CD4-positive, CD25-positive, alpha-beta regulatory T cell (primary cell): ENCODE results near the gene ACER3. TPM values are rescaled to one million over a fixed set of nuclear protein-coding genes. Genes with fewer than 3 reads are reported as not detected.

Source experiments
- ATAC-seq, 2 donors: fragments of 150-1000 bp; cut with Tn5 transposase; one replicate each; pipeline ENCODE4 v1.10.0; 2021; ENCODE audit warnings: low read depth in 2 of 2, moderate number of reproducible peaks in 2 of 2, moderate library complexity in 1 of 2
- DNase-seq, 3 donors: peaks; one replicate each; pipeline versions ENCODE4 v3.0.0 to v3.0.0-alpha.2; 2012 to 2022; ENCODE audit warnings: mixed read lengths in 1 of 3
- H3K27ac ChIP-seq: one replicate; pipeline ENCODE4 v1.7.0; 2013; ENCODE audit warnings: mild to moderate bottlenecking, low read length; ENCODE audit not compliant: insufficient read depth, poor library complexity, severe bottlenecking
- H3K27me3 ChIP-seq: one replicate; pipeline ENCODE4 v1.7.0; 2013; ENCODE audit warnings: low read length; ENCODE audit not compliant: control insufficient read depth, insufficient read depth
- H3K36me3 ChIP-seq: one replicate; pipeline ENCODE4 v1.7.0; 2013; ENCODE audit warnings: mild to moderate bottlenecking, low read length, moderate library complexity; ENCODE audit not compliant: control insufficient read depth, insufficient read depth
- H3K4me1 ChIP-seq: 2 replicates; pipeline ENCODE4 v1.7.0; 2013; ENCODE audit warnings: mild to moderate bottlenecking, low read length; ENCODE audit not compliant: insufficient read depth, control insufficient read depth, poor library complexity, severe bottlenecking
- H3K4me3 ChIP-seq: one replicate; pipeline ENCODE4 v1.7.0; 2013; ENCODE audit warnings: low read depth, mild to moderate bottlenecking, low read length, moderate library complexity
- H3K9me3 ChIP-seq, 2 experiments: 1 replicate in 1 of 2; 2 replicates in 1 of 2; pipeline ENCODE4 v1.7.0; 2013; ENCODE audit warnings: low read length in 2 of 2, mild to moderate bottlenecking in 1 of 2, moderate library complexity in 1 of 2; ENCODE audit not compliant: control insufficient read depth in 2 of 2
- H3K27ac Mint-ChIP-seq, 3 donors: one replicate each; pipeline ENCODE4 v1.8.0; 2020 to 2022; ENCODE audit warnings: mild to moderate bottlenecking in 3 of 3, mixed read lengths in 3 of 3, moderate library complexity in 2 of 3
- H3K27me3 Mint-ChIP-seq: one replicate; pipeline ENCODE4 v1.8.0; 2022; ENCODE audit warnings: mild to moderate bottlenecking, mixed read lengths
- H3K36me3 Mint-ChIP-seq: one replicate; pipeline ENCODE4 v1.8.0; 2020; ENCODE audit warnings: mixed read lengths
- H3K4me1 Mint-ChIP-seq, 4 donors: one replicate each; pipeline ENCODE4 v1.8.0; 2020 to 2022; ENCODE audit warnings: mixed read lengths in 4 of 4, mild to moderate bottlenecking in 1 of 4
- H3K4me3 Mint-ChIP-seq, 4 donors: one replicate each; pipeline ENCODE4 v1.8.0; 2020 to 2022; ENCODE audit warnings: mild to moderate bottlenecking in 4 of 4, mixed read lengths in 4 of 4, moderate library complexity in 3 of 4
- H3K9me3 Mint-ChIP-seq, 7 donors: one replicate each; pipeline ENCODE4 v1.8.0; 2020 to 2022; ENCODE audit warnings: mixed read lengths in 7 of 7, mild to moderate bottlenecking in 3 of 7, moderate library complexity in 2 of 7
- polyA plus RNA-seq, 4 donors: library from polyadenylated mRNA; unstranded; fragments of 300-500 nt; fragmentation: Illumina TruSeq; gene quantifications; one replicate each; pipeline ENCODE4 v1.2.3, GENCODE V29; 2021
- total RNA-seq: library from RNA; stranded (reverse); gene quantifications from one replicate; pipeline ENCODE4 v1.2.3, GENCODE V29; 2022

Gene ACER3
- total and polyA plus RNA-seq, 5 donors from 2014 or later: 2.6 to 11.8 (median 4.4) TPM

GRCh38 chr11:76990628-76991027, 129.9 kb downstream of the ACER3 start:
- H3K27me3 ChIP-seq: no peaks in the 10 kb centered on the region
- Mint-ChIP-seq H3K27me3 (no peaks in the 10 kb centered on the region), H3K36me3 (peaks cover 4% of the 10 kb centered on the region), H3K4me3 (no peak overlapping the region), H3K4me1 (no peaks in the 10 kb centered on the region), H3K9me3 (no peaks in the 10 kb centered on the region), H3K27ac (no peak overlapping the region)
- H3K4me3 ChIP-seq: no peak overlapping the region
- no peak overlapping the region for H3K27ac ChIP-seq
- no peaks in the 10 kb centered on the region for H3K9me3 ChIP-seq
- DNase-seq (no peak), ATAC-seq (no peak)
- H3K36me3 ChIP-seq: no peaks in the 10 kb centered on the region
- H3K4me1 ChIP-seq: no peaks in the 10 kb centered on the region

GRCh38 chr11:76995081-76995576, 134.4 kb downstream of the ACER3 start:
- ATAC-seq (no peak), DNase-seq (no peak)
- H3K4me1 Mint-ChIP-seq: peaks cover 0 to 9% (median 5%) of the 10 kb centered on the region in 4 donors
- H3K4me3 ChIP-seq: no peak overlapping the region
- H3K27ac Mint-ChIP-seq: no peak overlapping the region
- H3K9me3 ChIP-seq: no peaks in the 10 kb centered on the region
- no peaks in the 10 kb centered on the region for H3K27me3 Mint-ChIP-seq
- no peaks in the 10 kb centered on the region for H3K36me3 ChIP-seq
- no peak overlapping the region for H3K4me3 Mint-ChIP-seq
- no peak overlapping the region for H3K27ac ChIP-seq
- no peaks in the 10 kb centered on the region for H3K4me1 ChIP-seq
- peaks cover 4% of the 10 kb centered on the region for H3K36me3 Mint-ChIP-seq
- no peaks in the 10 kb centered on the region for H3K27me3 ChIP-seq
- peaks cover 0 to 2% (median 0%) of the 10 kb centered on the region in 7 donors for H3K9me3 Mint-ChIP-seq

GRCh38 chr11:76997512-76997911, 136.8 kb downstream of the ACER3 start:
- Histone ChIP-seq H3K36me3 (no peaks in the 10 kb centered on the region), H3K27me3 (no peaks in the 10 kb centered on the region), H3K9me3 (no peaks in the 10 kb centered on the region), H3K4me3 (no peak overlapping the region), H3K4me1 (no peaks in the 10 kb centered on the region), H3K27ac (no peak overlapping the region)
- ATAC-seq (no peak), DNase-seq (peak in 1 of 3 donors; percentile 44)
- H3K27me3 Mint-ChIP-seq: no peaks in the 10 kb centered on the region
- peaks cover 0 to 9% (median 5%) of the 10 kb centered on the region in 4 donors for H3K4me1 Mint-ChIP-seq
- no peak overlapping the region for H3K4me3 Mint-ChIP-seq
- H3K27ac Mint-ChIP-seq: no peak overlapping the region
- peaks cover 9% of the 10 kb centered on the region for H3K36me3 Mint-ChIP-seq
- H3K9me3 Mint-ChIP-seq: peaks cover 0 to 2% (median 0%) of the 10 kb centered on the region in 7 donors

- Mint-ChIP-seq H3K9me3 (peaks cover 0 to 2% (median 0%) of the 10 kb centered on the region in 7 donors), H3K27me3 (no peaks in the 10 kb centered on the region), H3K4me1 (peaks cover 0 to 9% (median 5%) of the 10 kb centered on the region in 4 donors), H3K27ac (no peak overlapping the region), H3K4me3 (no peak overlapping the region), H3K36me3 (peaks cover 9% of the 10 kb centered on the region)
- Histone ChIP-seq H3K4me1 (no peaks in the 10 kb centered on the region), H3K27ac (no peak overlapping the region), H3K9me3 (no peaks in the 10 kb centered on the region), H3K36me3 (no peaks in the 10 kb centered on the region), H3K4me3 (no peak overlapping the region), H3K27me3 (no peaks in the 10 kb centered on the region)
- ATAC-seq (no peak), DNase-seq (no peak)
Observed at GRCh38 chr11:76999597-76999996, 138.9 kb downstream of the ACER3 start.

GRCh38 chr11:77001613-77002012, 140.9 kb downstream of the ACER3 start:
- peaks cover 0 to 6% (median 5%) of the 10 kb centered on the region in 4 donors for H3K4me1 Mint-ChIP-seq
- Histone ChIP-seq H3K4me3 (no peak overlapping the region), H3K4me1 (no peaks in the 10 kb centered on the region), H3K36me3 (no peaks in the 10 kb centered on the region), H3K9me3 (no peaks in the 10 kb centered on the region), H3K27me3 (no peaks in the 10 kb centered on the region), H3K27ac (no peak overlapping the region)
- no peak overlapping the region for H3K4me3 Mint-ChIP-seq
- H3K27ac Mint-ChIP-seq: no peak overlapping the region
- ATAC-seq (no peak), DNase-seq (no peak)
- peaks cover 9% of the 10 kb centered on the region for H3K36me3 Mint-ChIP-seq
- peaks cover 0 to 2% (median 0%) of the 10 kb centered on the region in 7 donors for H3K9me3 Mint-ChIP-seq
- no peaks in the 10 kb centered on the region for H3K27me3 Mint-ChIP-seq

- Histone ChIP-seq H3K4me3 (no peak overlapping the region), H3K4me1 (no peaks in the 10 kb centered on the region), H3K9me3 (no peaks in the 10 kb centered on the region), H3K27me3 (no peaks in the 10 kb centered on the region), H3K27ac (no peak overlapping the region), H3K36me3 (no peaks in the 10 kb centered on the region)
- no peak for ATAC-seq
- H3K9me3 Mint-ChIP-seq: peaks cover 0 to 2% (median 0%) of the 10 kb centered on the region in 7 donors
- peaks cover 0 to 4% (median 1%) of the 10 kb centered on the region in 4 donors for H3K4me1 Mint-ChIP-seq
- no peak overlapping the region for H3K4me3 Mint-ChIP-seq
- no peak for DNase-seq
- H3K36me3 Mint-ChIP-seq: peaks cover 9% of the 10 kb centered on the region
- no peaks in the 10 kb centered on the region for H3K27me3 Mint-ChIP-seq
- H3K27ac Mint-ChIP-seq: no peak overlapping the region
Observed at GRCh38 chr11:77002776-77003175, 142.1 kb downstream of the ACER3 start.

GRCh38 chr11:77003963-77004362, 143.2 kb downstream of the ACER3 start:
- Mint-ChIP-seq H3K4me1 (no peaks in the 10 kb centered on the region), H3K36me3 (peaks cover 4% of the 10 kb centered on the region), H3K27ac (no peak overlapping the region), H3K27me3 (no peaks in the 10 kb centered on the region), H3K4me3 (no peak overlapping the region), H3K9me3 (peaks cover 0 to 2% (median 0%) of the 10 kb centered on the region in 7 donors)
- Histone ChIP-seq H3K36me3 (no peaks in the 10 kb centered on the region), H3K27me3 (no peaks in the 10 kb centered on the region), H3K4me1 (no peaks in the 10 kb centered on the region), H3K4me3 (no peak overlapping the region), H3K27ac (no peak overlapping the region), H3K9me3 (no peaks in the 10 kb centered on the region)
- ATAC-seq (no peak), DNase-seq (no peak)

- Mint-ChIP-seq H3K27me3 (no peaks in the 10 kb centered on the region), H3K9me3 (peaks cover 0 to 2% (median 0%) of the 10 kb centered on the region in 7 donors), H3K4me3 (no peak overlapping the region), H3K4me1 (no peaks in the 10 kb centered on the region), H3K27ac (no peak overlapping the region), H3K36me3 (no peaks in the 10 kb centered on the region)
- DNase-seq (no peak), ATAC-seq (no peak)
- Histone ChIP-seq H3K27me3 (no peaks in the 10 kb centered on the region), H3K36me3 (no peaks in the 10 kb centered on the region), H3K4me1 (no peaks in the 10 kb centered on the region), H3K4me3 (no peak overlapping the region), H3K9me3 (no peaks in the 10 kb centered on the region), H3K27ac (no peak overlapping the region)
Observed at GRCh38 chr11:77009533-77010160, 148.9 kb downstream of the ACER3 start.
